Measurements from ENCODE around the gene KCNH1.

The KCNH1 gene

DNA sequence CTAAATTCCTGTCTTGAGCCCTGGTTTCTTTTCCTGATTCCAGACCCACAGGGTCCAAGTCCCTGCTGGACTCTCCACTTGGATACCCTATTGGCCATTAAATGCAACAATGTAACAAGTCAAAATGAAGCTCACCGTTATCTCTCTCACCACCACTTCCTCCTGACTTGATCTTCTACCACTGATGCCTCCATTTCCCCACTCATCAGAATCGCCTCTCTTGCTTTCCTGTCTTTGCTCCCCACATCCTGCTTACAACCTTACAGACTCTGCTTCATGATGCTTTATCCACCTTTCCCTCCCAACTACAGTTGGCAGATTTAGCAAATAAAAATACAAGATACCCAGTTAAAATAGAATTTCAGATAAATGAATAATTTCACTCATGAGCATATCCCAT, 343.8 kb downstream of the KCNH1 start:
- no peak for DNase-seq

DNA sequence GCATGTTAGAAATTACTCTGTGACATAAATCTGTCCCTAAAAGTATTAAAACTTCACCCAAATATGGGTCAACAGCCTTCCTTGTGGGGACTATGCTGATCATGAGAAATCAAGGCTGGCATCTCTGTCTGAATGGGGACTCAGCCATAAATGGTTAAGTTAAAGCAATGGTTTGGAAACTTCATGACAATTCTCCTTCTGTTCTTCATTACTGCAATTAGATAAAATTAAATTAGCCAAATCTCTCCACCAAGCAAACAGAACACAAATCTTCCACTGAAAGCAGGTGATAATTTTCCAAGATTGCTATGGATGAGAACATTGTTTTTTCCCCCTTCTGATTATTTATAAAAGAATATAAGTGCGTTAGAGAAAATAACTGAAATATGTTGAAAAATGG, 346.1 kb downstream of the KCNH1 start:
- no peak for DNase-seq

DNA sequence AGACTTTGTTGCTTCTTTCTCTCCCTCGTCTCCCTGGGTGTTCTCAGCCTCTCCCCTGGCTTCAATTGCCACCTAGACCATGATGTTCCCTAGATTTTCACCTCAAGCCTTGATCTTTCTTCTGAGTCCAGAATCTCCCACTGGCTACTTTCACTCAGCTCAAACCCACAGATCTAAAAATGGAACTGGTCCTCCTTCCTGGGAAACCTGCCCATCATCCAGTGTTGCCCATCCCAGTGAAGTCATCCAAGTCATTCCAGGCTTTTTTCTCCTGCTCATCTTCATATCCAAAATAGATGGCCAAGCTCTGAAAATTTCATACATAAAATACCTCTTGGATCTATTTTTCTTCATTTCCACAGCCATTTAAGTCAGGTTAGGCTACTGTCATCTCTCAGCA, 347.4 kb downstream of the KCNH1 start:
- DNase-seq: no peak

DNA sequence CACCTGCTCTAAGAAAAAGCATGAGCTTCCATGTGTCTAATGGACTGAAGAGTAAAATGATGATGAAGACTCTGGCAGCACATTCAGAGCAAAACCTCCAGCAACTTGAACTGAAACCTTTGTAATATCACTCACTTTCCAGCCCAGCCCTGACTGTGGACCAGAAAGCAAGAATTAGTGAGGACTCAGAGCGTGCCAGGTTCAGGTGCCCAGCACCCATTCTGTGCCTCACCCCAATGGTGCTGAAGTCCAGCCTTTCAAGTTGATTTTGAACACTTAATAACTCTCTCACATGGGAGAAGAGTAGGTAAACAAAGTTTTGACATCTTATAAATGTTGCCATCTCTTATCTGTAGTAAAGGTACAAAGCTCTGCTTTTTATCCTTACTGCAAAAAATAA, 350.0 kb downstream of the KCNH1 start:
- no peak for DNase-seq

DNA sequence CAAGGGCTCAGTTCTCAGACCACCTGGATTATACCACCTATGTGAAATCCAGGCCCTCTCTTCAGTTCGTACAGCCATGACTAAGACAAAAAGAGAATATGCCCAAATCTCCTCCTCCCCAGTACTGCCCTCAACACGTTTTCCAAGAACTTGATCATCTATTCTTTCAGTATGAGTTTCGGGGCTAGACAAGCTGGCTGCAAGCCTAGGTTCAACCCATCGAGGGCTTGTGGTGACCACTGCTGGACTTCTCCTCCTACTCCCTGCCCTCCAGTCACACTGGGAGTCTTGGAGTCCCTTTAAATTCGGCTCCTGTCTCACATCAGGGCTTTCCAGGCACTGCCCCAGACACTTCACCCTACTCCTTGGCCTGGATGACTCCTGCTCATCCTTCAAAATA, 352.3 kb downstream of the KCNH1 start:
- DNase-seq: no peak

DNA sequence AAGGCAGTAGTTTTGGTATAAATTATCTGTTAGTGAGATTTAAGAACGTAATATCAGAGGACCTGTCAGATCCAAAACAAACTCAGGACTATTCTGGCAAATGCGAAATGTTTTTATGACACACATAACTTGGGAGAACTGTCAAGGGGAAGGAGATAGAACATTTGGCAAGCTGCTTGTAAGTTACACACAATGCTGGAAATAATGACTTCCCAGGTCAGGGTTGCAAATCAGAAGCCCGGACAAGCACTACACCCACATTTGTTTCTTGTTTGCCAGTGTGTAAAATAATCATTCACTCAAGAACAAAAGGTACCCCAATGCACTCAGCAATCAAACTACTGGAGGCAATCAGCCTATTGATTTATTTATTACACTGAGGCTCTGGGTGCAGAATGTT, 354.7 kb downstream of the KCNH1 start:
- no peak for DNase-seq

DNA sequence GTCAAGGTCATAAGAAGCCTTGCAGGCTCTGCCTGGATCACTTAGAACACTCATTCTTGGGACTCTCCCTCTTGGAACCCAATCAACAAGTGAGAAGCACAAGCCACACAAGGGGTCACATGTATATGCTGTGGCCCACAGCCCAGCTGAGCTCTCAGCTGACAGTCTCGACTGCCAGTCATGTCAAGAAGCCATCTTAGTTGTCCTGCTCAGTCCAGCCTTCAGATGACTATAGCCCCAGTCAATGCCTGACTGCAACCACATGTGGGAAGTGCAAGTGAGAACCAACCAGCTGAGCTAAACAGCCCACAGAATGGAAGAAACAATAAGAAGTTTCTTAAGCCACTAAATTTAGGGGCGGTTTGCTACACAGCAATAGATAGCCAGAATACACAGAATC, 356.0 kb downstream of the KCNH1 start:
- no peak for DNase-seq

DNA sequence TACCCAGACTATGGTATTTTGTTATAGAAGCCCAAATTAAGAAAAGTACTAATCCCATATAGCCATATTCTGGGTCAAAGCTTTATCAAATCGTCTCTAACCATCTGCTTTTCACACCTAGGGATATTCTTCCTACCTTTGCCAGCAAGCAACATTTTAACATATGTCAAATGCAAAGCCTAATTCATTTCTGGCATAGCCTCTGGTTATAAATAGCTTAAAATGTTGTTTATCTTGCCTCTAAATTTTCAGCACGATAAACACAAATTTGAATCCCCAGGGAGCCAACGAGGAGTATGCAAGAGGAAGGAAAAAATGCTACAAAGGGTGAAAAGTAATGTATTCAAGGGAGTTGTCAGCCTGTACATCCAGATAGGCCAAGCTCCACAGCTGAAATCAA, 357.2 kb downstream of the KCNH1 start:
- DNase-seq: no peak

DNA sequence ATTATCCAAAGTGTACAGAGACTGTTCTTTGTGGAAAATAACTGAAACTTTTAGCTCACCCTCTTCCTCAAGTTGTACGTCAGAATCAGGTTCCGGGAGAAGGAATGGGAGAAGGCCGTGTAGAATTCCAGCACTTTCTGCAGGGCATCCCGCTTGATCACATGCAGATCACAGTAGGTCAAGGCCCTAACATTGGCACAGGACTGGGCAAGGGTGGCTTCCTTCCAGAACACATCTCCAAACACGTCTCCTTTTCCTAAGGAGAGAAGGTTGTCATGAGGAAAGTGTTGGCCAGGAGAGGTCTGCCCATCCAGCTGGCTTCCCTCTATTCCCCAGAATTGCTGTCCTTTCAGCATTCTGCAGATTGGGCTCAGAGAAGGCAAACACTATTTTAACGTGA, 358.7 kb downstream of the KCNH1 start:
- DNase-seq: no peak

DNA sequence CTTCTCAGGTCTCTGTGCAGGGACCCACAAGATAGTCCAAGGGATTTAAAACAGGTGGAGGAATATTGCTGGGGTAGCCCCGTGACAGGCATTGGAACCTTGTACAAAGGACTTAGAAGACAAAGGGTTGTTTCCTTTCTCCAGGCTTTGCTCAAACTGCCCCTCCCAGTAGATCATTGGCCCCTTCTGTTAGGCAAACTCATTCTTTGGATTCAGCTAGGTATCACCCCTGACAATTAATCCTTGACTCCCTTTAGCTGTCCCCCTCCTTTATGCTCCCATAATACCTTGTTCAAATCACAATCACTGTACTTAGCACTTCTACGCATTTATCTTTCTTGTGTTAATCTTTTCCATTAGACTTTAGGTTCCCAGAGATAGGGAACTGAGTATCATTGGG, 360.5 kb downstream of the KCNH1 start:
- no peak for DNase-seq

DNA sequence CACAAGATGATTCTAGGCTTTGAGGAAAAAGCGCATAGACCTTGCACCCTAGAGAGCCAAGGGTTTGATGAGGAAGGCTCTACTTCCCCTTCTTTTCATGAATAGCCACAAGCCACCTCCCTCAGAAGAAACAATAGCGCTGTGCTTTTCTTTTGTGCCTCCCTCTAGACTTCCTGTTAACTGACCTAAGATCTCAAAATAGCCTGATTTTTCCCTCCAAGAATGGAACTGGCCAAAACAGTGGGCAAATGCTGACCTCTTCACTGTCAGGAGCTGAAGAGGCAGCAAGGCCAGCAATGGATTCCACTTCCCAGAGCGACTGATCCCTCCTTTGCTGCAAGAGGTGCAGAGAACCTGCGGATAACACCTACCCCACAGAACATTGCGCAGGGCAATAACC, 362.8 kb downstream of the KCNH1 start:
- no peak for DNase-seq

DNA sequence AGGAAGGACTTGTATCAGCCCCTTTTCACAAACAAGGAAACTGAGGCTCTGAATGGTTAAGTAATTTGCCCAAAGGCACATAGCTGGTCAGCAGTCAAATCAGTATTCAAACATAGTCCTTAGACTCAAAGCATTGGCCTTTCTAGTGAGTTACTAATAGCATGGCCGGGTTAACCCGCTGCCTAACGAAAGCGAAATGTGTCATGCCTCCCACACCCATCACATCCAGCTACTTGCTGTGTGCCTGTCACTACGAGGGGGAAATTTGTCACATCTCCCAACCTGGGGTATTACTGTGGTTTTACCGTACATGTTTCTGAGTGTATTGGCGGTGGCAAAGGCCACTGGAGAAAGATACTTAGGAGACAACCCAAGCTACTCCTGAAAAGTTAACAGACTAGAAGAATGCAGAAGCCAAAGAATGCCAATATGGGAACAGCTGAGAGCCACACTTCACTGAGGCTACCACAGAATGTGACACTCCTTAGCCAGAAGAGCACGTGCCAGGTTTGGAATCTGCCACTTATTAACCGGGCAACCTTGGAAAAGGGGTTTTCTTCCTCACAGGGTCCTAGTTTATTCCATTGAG, 363.5 kb downstream of the KCNH1 start:
- no peak for DNase-seq

DNA sequence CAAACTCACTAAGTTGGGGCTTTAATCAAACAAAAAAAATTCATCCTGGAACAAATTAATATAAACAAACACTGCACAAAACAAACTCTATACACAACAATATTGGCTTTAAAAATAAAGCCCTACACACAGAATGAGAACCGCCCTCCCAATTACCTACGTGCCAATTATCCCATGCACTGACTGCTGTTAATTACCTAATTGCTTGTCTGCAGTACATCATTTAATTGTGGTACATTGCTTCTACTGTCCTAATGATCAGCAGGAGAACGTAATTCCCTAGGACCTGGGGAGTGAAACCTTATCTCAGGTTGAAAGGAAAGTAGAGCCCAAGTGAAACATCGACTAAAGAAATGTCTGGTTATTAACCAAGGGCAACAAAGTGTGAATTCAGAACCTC, 364.5 kb downstream of the KCNH1 start:
- DNase-seq: no peak

DNA sequence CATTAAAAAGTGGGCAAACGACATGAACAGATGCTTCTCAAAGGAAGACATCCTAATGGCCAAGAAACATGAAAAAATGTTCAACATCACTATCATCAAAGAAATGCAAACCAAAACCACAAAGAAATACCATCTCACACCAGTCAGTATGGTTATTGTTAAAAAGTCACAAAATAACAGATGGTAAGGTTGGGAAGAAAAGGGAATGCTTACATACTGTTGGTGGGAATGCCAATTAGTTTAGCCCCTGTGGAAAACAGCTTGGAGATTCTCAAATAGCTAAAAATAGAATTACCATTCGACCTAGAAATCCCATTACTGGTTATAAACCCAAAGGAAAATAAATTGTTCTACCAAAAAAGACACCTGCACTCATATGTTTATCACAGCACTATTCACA, 369.4 kb downstream of the KCNH1 start:
- DNase-seq: no peak

DNA sequence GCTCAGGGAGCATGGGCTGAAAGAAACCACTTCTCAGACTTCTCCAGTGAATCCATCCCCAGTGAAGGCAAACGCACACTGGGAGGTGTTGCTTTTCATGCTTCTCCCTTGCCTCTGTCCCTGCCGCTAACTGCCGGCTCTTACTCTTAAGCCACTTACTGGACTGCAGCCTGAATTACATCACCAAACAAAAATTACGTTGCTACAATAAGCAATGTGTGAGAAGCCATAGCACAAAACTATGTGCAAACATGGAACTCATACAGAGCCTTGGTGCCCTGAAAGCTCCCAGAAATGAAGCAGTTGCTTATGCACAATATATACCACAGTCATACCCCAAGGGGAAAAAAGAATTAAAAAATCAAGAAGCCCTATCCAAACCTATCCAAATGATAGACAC, 375.2 kb downstream of the KCNH1 start:
- DNase-seq: no peak

DNA sequence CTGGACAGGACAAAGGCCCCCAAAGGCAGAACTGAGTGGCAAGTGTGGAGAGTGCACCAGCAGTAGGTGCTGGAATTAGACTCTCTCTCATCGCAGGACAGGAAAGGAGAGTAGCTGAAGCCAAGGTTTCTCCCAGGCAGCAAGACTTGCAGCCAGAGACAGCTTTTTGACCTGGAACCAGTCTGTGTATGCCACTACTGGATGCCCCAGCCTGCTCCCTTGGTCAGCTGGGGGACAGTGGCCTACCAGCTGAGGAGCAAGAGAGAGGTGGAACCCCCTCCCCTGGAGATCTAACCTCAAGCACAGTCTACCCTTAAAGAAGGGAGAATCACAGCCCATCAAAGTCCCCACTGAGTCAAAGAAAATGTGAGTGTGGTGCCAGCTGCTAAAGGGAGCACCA, 375.7 kb downstream of the KCNH1 start:
- DNase-seq: no peak

DNA sequence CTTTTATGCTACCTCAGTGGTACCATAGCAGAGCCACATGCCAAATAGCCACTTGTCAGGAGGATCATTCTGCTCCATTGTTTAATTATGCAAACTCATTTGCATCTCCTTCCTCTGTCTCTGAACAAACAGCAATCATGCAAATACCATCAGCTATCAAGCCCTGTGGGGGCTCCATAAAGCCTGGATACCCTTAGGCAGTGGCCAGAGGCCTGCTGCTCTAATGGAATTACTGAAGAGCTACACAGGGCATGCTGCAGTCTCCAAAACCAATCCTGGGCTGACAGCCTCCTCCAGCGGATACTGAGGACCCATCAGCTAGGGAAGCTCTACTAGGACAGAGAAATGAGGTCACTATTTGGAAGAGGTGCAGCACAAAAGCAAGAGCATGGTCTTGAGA, 376.3 kb downstream of the KCNH1 start:
- DNase-seq: no peak

DNA sequence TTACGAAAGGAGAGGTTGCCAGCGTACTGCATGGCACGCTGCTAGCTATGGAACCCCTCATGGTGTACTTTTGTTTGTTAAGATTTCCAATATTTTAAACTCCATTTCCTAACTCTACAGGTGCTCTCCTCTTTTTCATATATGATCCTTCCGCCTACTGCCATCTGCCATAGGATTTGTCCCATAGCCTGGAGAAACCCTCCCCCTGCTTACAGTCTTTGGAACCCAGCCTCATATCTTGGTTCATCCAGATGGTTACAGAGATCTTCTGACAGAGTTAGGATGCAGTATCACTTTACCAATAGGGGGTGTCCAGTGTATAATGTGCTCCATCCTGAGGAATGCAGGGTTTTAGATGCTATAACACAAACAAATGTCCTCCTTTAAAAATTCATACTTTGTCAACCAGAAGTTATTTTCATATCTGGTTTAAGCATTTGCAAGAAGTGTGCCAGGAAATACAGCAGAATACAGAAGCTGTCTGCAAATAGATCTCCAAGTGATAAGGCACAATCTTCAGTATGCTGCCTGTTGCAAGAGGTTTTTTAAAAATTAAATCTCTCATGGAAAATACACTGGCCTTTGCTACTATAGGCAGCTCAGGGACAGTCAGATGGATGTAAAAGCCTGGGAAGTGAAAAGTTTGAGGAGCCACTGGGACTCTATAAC, 377.8 kb downstream of the KCNH1 start:
- DNase-seq: no peak

DNA sequence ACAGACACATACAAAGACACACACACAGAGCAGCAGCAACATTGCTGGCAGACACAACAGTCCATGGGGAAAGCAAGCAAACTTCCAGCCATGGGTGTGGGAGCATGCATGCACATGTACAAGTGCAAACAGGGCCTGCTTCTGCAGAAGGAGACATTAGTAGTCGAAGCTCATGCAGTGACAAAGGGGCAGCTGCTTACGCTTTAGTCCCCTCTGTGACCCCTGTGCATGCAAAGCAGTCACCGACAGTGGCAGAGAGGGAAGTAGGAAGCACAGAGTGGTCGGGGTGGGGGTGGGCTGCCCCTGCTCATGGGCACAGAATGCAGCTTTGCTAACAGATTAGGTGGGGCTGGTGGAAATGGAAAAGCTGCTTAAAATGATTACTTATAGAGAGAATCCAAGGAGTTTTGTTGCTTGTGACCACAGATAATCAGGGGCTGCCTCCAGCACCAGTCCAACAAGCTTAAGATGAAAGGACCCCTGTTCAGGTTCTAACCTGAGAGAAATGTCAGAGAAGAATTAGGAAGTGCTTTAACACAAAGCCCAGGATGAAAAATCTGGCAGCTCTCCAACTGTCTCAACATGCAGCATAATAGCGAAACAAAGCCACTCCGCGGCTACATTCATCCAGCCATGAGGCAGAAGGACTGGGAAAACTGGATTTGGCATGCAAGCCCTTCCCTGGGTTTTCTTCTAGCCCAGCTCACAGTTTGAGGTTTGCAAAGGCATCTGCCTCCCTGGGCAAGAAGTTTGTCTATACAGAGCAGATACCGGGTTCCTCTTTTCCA, 378.9 kb downstream of the KCNH1 start:
- peak; percentile 79 for DNase-seq

DNA sequence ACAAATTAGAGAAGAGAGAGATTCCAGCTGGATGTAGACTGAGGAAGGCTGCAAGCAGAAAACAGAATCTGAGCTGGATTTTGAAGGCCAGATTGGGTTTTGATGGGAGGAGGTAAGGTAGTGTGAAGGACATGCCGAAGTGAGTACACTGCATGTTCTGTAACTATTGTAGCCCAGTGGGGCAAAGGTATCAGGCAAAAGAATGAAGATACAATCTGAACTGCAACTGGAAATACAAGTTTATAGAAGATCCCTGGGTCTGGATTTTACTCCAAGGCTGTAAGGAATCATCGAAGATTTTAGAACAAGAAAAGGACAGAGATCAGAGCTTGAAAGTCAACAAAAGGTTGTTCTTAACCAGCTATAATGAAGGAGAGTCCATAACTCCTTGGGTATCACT, 382.0 kb downstream of the KCNH1 start:
- no peak for DNase-seq

DNA sequence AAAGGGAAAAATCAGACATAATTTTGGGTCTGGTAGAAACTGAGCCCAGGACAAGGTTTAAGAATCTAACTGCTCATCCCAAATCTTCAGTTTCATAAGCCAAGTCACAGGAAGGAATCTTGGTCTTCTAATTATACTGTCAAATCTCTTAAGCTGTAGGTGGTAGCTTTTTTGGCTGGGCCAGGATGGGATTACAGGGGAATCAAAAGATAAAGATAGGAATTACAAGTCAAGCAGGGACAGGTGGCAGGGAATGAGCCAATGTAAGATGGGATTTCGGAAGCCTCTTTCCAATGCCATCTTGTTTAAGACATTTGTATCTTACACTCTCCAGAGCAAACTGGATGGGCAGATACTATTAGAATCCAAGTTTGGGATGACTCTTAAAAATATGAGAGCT, 383.5 kb downstream of the KCNH1 start:
- no peak for DNase-seq

DNA sequence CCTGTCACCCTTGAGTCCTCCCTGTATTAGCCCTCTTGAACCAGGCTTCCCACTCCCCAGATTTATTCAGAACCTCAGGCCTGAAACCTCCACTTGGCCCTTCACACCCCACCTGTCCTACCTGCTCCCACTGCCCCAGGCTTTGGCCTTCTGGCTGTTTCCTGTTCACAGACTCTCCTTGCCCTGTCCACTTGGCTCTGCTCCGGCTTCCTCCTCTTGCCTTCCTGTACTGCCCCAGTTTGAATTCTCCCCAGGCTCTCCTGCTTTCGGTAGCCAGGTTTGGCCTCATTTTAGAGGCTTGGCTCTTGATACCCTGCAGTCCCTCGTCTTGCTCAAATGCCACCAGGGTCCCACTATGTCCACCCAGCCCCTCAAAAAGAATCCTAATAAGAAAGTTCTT, 385.2 kb downstream of the KCNH1 start:
- no peak for DNase-seq

DNA sequence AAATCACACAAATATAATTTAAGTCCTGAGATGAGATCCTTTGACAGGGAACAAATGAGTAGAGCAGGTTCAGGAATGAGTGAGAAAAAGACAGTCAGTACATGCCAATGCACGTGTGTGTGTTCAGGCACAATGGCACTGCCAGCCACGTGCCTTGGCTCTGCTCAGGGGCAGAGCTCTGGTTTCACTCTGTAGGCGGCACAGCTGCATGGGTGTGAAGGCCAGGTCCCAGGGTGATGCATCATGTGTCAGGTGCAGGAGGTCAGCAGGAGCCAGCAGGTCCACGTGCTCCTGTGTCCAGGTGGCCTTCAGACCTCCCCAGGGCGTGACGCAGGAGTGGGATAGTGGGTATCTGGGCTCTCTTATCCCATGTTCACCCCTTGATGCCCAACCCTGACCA, 386.1 kb downstream of the KCNH1 start:
- DNase-seq: no peak

DNA sequence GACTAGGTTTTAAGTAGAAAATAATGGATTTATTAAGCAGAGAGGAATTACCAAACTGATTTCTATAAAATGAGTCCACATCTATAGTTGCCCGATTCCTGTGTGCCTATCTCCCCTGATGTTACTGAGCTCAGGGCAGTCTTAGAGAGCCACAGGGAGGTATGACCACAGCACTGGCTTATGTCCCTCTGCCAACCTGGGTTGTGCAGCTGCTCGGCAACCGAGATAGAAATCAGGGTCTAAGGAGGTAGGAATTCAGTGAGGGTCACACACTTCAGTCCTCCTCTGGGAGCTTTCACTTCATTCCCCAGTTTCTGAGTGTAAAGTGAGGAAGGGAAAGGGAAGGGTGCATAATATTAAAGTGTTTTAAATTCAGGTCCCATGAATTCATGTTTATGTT, 386.8 kb downstream of the KCNH1 start:
- no peak for DNase-seq

All from NCI-H2029 (cell line).